Liver (tissue), 3 donors: ENCODE measurements around the gene ATRX.

Source experiments
- EGR1 ChIP-seq, 2 donors: IDR thresholded peaks; 2 replicates each; pipeline ENCODE4 v1.6.1; 2016 to 2018; ENCODE audit warnings: antibody characterized with exemption in 2 of 2, low read depth in 2 of 2
- GABPA ChIP-seq, 2 donors: IDR thresholded peaks in 1 of 2; conservative IDR thresholded peaks in 1 of 2; 2 replicates each; pipeline ENCODE4 v1.6.1; 2016; ENCODE audit warnings: antibody characterized with exemption in 2 of 2, mild to moderate bottlenecking in 1 of 2, moderate library complexity in 1 of 2
- HNF4A ChIP-seq, 2 donors: conservative IDR thresholded peaks; 2 replicates each; pipeline ENCODE4 v1.6.1; 2016; ENCODE audit warnings: antibody characterized with exemption in 2 of 2, mild to moderate bottlenecking in 2 of 2
- RAD21 ChIP-seq, 2 donors: IDR thresholded peaks; 2 replicates each; pipeline ENCODE4 v1.6.1; 2016; ENCODE audit warnings: antibody characterized with exemption in 2 of 2, mild to moderate bottlenecking in 2 of 2
- RXRA ChIP-seq, 2 donors: IDR thresholded peaks; 2 replicates each; pipeline ENCODE4 v1.6.1; 2017 to 2018; ENCODE audit warnings: antibody characterized with exemption in 2 of 2, mild to moderate bottlenecking in 1 of 2
- SP1 ChIP-seq: IDR thresholded peaks from 2 replicates; pipeline ENCODE4 v1.6.1; 2018; ENCODE audit warnings: antibody characterized with exemption, mild to moderate bottlenecking
- TAF1 ChIP-seq: conservative IDR thresholded peaks from 2 replicates; pipeline ENCODE4 v1.6.1; 2016; ENCODE audit warnings: antibody characterized with exemption, mild to moderate bottlenecking
- YY1 ChIP-seq: IDR thresholded peaks from 2 replicates; pipeline ENCODE4 v1.6.1; 2016; ENCODE audit warnings: antibody characterized with exemption, mild to moderate bottlenecking
- TF ChIP-seq, protein P1 (sequence below): IDR thresholded peaks from 2 replicates; pipeline ENCODE4 v1.6.1; 2016; ENCODE audit warnings: antibody characterized with exemption, mild to moderate bottlenecking
- TF ChIP-seq, protein P2 (sequence below): fragments of 150-350 bp; IDR thresholded peaks from 2 replicates; pipeline ENCODE4 v1.5.1; 2017; ENCODE audit warnings: improper control_type of control experiment, low read depth, low read length; ENCODE audit not compliant: missing input control
- TF ChIP-seq, protein P3 (sequence below): IDR thresholded peaks from 2 replicates; pipeline ENCODE4 v1.6.1; 2016; ENCODE audit warnings: antibody characterized with exemption
- TF ChIP-seq, protein P4 (sequence below): IDR thresholded peaks from 2 replicates; pipeline ENCODE4 v1.6.1; 2016; ENCODE audit warnings: antibody characterized with exemption
- TF ChIP-seq, protein P5 (sequence below): IDR thresholded peaks from 2 replicates; pipeline ENCODE4 v1.6.1; 2016; ENCODE audit warnings: antibody characterized with exemption
- donor health status: healthy.
- donor health status: healthy.

DNA sequence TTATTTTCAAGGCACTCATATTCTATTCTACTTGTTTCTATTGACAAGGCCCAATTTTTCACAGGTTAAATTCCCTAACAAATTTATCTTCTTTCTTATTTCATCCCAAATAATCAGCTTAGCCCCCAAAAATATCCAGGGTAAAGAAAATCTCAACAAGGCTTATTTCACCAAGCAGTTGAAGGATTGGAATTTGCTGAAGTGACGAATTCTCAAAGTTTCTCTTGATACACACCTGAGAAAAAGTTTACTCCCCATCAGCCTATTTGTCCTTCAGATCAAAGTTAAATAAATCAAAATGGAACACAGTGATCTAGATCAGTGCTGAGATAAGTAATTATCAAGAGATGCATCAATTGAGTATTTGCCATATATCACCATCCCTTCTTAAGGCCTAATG lies 106.9 kb downstream of the ATRX start:
- TF ChIP-seq SP1 (no peak), EGR1 (IDR thresholded peaks at IDR 0.05; ENCODE audit: low read depth in 2 of 2) (no peak), TAF1 (no peak), RAD21 (IDR thresholded peaks at IDR 0.05) (no peak), GABPA (IDR thresholded peaks at IDR 0.05 in 1 of 2, conservative IDR thresholded peaks at IDR 0.05 in 1 of 2) (no peak), YY1 (no peak), RXRA (IDR thresholded peaks at IDR 0.05) (no peak), HNF4A (conservative IDR thresholded peaks at IDR 0.05) (no peak)
- TF ChIP-seq, protein P1, sequence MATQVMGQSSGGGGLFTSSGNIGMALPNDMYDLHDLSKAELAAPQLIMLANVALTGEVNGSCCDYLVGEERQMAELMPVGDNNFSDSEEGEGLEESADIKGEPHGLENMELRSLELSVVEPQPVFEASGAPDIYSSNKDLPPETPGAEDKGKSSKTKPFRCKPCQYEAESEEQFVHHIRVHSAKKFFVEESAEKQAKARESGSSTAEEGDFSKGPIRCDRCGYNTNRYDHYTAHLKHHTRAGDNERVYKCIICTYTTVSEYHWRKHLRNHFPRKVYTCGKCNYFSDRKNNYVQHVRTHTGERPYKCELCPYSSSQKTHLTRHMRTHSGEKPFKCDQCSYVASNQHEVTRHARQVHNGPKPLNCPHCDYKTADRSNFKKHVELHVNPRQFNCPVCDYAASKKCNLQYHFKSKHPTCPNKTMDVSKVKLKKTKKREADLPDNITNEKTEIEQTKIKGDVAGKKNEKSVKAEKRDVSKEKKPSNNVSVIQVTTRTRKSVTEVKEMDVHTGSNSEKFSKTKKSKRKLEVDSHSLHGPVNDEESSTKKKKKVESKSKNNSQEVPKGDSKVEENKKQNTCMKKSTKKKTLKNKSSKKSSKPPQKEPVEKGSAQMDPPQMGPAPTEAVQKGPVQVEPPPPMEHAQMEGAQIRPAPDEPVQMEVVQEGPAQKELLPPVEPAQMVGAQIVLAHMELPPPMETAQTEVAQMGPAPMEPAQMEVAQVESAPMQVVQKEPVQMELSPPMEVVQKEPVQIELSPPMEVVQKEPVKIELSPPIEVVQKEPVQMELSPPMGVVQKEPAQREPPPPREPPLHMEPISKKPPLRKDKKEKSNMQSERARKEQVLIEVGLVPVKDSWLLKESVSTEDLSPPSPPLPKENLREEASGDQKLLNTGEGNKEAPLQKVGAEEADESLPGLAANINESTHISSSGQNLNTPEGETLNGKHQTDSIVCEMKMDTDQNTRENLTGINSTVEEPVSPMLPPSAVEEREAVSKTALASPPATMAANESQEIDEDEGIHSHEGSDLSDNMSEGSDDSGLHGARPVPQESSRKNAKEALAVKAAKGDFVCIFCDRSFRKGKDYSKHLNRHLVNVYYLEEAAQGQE = no peak
- TF ChIP-seq, protein P2, sequence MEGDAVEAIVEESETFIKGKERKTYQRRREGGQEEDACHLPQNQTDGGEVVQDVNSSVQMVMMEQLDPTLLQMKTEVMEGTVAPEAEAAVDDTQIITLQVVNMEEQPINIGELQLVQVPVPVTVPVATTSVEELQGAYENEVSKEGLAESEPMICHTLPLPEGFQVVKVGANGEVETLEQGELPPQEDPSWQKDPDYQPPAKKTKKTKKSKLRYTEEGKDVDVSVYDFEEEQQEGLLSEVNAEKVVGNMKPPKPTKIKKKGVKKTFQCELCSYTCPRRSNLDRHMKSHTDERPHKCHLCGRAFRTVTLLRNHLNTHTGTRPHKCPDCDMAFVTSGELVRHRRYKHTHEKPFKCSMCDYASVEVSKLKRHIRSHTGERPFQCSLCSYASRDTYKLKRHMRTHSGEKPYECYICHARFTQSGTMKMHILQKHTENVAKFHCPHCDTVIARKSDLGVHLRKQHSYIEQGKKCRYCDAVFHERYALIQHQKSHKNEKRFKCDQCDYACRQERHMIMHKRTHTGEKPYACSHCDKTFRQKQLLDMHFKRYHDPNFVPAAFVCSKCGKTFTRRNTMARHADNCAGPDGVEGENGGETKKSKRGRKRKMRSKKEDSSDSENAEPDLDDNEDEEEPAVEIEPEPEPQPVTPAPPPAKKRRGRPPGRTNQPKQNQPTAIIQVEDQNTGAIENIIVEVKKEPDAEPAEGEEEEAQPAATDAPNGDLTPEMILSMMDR = no peak
- TF ChIP-seq, protein P3, sequence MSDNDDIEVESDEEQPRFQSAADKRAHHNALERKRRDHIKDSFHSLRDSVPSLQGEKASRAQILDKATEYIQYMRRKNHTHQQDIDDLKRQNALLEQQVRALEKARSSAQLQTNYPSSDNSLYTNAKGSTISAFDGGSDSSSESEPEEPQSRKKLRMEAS = no peak
- TF ChIP-seq, protein P4, sequence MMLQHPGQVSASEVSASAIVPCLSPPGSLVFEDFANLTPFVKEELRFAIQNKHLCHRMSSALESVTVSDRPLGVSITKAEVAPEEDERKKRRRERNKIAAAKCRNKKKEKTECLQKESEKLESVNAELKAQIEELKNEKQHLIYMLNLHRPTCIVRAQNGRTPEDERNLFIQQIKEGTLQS = no peak
- TF ChIP-seq, protein P5, sequence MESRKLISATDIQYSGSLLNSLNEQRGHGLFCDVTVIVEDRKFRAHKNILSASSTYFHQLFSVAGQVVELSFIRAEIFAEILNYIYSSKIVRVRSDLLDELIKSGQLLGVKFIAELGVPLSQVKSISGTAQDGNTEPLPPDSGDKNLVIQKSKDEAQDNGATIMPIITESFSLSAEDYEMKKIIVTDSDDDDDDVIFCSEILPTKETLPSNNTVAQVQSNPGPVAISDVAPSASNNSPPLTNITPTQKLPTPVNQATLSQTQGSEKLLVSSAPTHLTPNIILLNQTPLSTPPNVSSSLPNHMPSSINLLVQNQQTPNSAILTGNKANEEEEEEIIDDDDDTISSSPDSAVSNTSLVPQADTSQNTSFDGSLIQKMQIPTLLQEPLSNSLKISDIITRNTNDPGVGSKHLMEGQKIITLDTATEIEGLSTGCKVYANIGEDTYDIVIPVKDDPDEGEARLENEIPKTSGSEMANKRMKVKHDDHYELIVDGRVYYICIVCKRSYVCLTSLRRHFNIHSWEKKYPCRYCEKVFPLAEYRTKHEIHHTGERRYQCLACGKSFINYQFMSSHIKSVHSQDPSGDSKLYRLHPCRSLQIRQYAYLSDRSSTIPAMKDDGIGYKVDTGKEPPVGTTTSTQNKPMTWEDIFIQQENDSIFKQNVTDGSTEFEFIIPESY = no peak
